Stimulated activated CD4-positive, alpha-beta T cell treated with anti-CD3 and anti-CD28 coated beads, Interleukin-2, amount 100 ng/mL, for 24 hours (primary cell): ENCODE measurements around the gene CRTC2.
A peak's percentile ranks its signal among the peaks of the same experiment; 100 is the strongest.
"Not testable (repeated sequence)": the region's sequence is repeated elsewhere in the genome, so short reads cannot be mapped to it uniquely, and the experiment has no call there.

ENCODE experiments used
- DNase-seq, 2 donors: peaks; one replicate each; pipeline ENCODE4 v3.0.0-alpha.2; 2020

Gene CRTC2, protein sequence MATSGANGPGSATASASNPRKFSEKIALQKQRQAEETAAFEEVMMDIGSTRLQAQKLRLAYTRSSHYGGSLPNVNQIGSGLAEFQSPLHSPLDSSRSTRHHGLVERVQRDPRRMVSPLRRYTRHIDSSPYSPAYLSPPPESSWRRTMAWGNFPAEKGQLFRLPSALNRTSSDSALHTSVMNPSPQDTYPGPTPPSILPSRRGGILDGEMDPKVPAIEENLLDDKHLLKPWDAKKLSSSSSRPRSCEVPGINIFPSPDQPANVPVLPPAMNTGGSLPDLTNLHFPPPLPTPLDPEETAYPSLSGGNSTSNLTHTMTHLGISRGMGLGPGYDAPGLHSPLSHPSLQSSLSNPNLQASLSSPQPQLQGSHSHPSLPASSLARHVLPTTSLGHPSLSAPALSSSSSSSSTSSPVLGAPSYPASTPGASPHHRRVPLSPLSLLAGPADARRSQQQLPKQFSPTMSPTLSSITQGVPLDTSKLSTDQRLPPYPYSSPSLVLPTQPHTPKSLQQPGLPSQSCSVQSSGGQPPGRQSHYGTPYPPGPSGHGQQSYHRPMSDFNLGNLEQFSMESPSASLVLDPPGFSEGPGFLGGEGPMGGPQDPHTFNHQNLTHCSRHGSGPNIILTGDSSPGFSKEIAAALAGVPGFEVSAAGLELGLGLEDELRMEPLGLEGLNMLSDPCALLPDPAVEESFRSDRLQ

GRCh38 chr1:153958111-153958960, at the start of gene CRTC2:
Gene CRTC2, minus strand, starts transcription at chr1:153958612. Its CDS starts 115 bp downstream, at chr1:153958497.
- peak; percentile 97 for DNase-seq

GRCh38 chr1:154006136-154006535, 47.7 kb upstream of the CRTC2 start:
- no peak for DNase-seq

- no peak for DNase-seq
Observed at GRCh38 chr1:154000420-154000819, 42.0 kb upstream of the CRTC2 start.

GRCh38 chr1:153996882-153997281, 38.5 kb upstream of the CRTC2 start:
- not testable (repeated sequence) for DNase-seq

- DNase-seq, result no peak
Observed at GRCh38 chr1:153995640-153996039, 37.2 kb upstream of the CRTC2 start.

GRCh38 chr1:153995202-153995601, 36.8 kb upstream of the CRTC2 start:
- no peak for DNase-seq

GRCh38 chr1:153991806-153992205, 33.4 kb upstream of the CRTC2 start:
- DNase-seq, result no peak

DNA sequence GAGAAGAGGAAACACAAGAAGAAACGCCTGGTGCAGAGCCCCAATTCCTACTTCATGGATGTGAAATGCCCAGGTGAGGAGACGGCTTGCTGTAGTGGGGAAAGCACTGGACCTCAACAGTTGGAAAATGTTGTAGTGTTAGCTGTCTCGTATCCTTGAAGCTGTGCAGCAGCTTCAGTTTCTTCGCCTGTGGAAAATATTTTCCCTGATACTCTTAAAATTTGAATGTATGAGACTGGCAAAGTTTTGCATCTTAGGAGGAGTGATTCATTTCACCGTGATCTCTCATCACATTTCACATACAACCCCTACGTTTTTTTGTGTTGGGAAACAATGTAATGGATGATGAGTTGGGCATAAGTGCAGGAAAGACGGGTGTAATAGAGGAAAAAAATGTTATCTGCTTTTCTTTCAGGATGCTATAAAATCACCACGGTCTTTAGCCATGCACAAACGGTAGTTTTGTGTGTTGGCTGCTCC, 32.8 kb upstream of the CRTC2 start:
- DNase-seq, result no peak

GRCh38 chr1:153990468-153991150, 32.2 kb upstream of the CRTC2 start, which contains the start of gene RPS27:
Gene RPS27, plus strand, starts transcription at chr1:153990762. Its CDS starts 35 bp downstream, at chr1:153990797.
- peak; percentile 78 to 85 for DNase-seq

- DNase-seq, result no peak
Observed at GRCh38 chr1:153987621-153988020, 29.2 kb upstream of the CRTC2 start.

DNA sequence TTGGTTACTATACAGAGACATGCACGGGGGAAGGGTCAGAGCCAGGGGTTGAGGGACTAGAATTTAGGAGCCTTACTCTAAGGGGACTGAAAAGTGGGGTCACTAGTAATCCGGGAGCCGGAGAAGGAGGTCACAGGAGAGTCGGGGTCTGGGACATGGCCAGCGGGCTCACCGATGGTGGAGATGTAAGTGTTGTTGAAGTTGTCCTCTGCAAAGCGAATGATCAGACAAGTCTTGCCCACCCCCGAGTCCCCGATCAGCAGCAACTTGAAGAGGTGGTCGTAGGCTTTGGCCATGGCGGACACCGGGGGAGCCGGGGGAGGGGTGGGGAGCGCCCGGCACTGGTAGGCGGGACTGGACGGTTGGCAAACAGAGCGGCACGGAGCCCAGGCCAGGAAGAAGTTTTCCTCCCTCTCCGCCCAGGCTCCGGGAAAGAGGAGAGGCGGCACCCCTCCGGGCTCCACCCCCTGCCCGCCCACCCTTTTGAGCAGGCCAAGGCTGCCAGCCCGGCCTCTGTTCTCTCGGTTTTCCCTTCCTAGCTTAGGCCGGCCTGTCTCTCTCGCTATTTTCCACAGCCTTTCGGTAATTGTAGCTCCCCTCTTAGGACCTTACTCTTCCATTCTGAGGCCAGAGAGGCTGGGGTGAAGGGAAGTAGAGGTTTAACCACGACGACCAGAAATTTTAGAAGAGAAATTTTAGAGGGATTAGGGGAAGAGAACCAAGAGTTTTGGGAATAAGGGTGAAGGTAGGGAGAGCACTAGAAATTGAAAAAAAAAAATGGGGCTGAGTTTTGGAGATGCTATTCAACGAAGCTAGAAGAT, 27.7 kb upstream of the CRTC2 start, which contains the start of gene RAB13:
TSS of gene RAB13 (minus strand) at position 399 of the 821 bp plus-strand sequence. CDS start at position 296, 103 bp downstream.
- no peak for DNase-seq

DNA sequence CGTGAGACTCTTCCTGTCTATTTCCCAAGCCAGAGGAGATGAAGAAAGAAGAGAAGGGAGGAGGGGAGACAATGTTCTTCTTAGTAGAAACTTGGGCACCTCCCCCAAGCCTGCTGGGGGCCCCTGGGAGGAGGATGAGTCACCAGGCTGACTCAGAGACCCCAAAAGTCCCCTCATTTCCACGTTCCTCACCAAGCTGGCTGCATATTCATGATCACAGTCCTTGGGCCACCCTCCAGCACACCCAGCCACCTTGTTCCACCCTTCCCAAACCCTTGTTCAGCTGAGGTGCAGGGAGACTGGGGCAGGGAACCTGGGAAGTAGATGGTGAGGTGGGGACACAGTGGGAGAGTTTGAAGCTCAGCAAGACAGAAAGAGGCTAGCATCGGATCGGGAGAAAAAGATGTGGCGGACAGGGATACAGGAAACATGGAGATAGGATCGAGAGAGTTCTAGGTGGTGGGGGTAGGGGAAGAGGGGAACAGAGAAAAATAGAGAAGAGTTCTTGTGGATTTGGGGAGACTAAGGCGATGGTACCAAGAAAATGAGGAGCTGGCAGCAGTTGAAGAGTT, 27.0 kb upstream of the CRTC2 start:
- peak; percentile 50 to 61 for DNase-seq

DNA sequence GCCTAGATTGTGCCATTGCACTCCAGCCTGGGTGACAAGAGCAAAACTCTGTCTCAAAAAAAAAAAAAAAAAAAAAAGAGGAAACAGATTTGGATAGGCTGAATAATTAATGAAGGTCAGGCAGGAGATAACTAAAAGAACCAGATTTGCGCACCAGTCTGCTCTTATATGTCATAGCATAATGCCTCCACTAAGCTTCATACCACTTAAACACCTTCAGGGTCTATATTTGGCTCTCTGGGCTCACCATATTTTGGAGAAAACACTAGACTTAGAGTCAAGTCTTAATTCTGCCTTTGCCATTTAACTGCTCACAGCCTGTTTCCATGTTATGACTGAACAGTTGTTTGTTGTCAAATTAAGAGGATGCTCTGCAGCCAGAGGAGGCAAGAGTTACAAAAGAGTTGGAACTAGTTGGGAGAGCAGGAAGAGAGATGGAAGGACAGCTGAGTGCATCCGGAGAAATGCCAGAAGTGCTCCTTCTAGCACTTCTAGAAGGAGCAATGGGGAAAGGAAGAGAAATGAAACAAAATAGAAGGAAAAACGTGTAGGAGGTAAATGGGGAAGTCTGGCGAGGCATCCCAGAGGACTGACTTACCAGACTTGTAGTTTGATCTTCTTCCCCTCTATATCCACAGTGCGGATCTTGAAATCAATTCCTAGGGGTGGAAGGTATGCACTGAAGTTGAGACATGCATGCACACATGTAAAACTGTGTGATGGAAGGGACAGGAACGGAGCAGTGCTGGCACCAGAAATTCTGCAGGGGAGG, 25.9 kb upstream of the CRTC2 start:
- DNase-seq, result no peak

GRCh38 chr1:153981735-153982134, 23.3 kb upstream of the CRTC2 start:
- DNase-seq, result not testable (repeated sequence)

DNA sequence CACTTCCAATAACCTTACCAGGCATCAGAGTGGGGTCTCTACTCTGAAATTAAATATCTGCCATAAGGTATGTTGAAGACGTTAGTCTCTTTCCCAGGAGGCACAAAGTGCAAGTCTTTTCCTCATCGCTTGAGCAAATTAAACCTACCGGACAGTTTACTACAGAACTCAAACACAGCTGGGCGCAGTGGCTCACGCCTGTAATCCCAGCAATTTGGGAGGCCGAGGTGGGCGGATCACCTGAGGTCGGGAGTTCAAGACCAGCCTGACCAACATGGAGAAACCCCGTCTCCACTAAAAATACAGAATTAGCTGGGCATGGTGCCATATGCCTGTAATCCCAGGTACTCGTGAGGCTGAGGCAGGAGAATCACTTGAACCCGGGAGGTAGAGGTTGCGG, 20.7 kb upstream of the CRTC2 start:
- not testable (repeated sequence) for DNase-seq

DNA sequence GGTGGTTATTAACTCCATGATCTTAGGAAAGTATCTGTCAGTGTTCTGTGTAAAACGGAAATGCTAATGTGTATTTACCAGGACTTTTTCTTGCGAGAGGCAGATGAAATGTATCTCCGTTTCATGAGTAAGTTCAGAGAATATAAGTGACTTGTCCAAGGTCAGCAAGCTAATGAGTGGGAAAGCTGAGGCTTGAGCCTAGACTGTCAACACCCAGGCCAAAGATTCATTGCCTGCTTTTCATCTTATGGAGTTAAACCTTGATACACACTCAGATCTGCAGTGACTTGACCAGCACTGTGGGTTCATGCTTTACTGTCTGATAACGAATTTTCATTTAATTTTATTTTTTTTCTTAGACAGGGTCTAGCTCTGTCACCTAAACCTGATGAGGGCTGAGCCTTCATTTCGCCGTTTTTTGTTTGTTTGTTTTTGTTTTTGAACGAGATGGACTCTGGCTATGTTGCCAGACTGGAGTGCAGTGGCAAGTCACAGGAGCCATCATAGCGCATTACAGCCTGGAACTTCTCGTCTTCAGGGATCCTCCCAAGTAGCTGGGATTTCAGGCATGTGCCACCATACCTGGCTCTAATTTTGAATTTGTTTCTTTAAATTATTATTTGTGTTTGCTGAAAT, 20.0 kb upstream of the CRTC2 start:
- no peak for DNase-seq

- peak; percentile 87 to 89 for DNase-seq
Observed at GRCh38 chr1:153977250-153978240, 19.1 kb upstream of the CRTC2 start, which contains the start of gene JTB. Gene JTB, minus strand, starts transcription at chr1:153977674. Its CDS starts 422 bp downstream, at chr1:153977252.

DNA sequence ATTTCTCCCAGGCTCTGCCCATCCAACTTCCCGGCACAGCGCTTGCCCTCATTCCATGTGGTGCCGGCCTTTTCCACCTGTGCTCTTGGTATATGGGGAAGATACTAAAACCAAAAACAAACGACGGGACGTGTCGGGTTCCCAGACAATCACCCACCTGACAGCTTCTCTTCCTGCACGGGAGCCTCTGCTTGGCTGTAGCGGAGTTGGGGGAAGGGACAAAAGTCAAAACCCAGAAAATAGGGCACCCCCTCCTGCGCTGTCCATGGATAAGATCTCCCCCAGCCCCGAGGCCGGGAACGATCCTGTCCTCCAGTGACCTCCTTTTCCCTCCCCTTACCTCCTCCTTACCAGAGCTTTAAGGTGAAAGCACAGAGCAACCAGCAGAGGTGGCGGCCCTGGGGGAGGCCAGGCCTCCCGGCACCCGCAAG, 18.4 kb upstream of the CRTC2 start:
- DNase-seq, result no peak
